Cerebellar cortex (tissue), 1 donor: Measurements from ENCODE around the gene PTGER2.

Experiments used
- DNase-seq: peaks from one replicate; pipeline ENCODE4 v3.0.0-alpha.2; 2015; ENCODE audit warnings: low spot score

Gene PTGER2

GRCh38 chr14:52339262-52339661 lies 25.1 kb downstream of the PTGER2 start:
- no peak for DNase-seq

DNA sequence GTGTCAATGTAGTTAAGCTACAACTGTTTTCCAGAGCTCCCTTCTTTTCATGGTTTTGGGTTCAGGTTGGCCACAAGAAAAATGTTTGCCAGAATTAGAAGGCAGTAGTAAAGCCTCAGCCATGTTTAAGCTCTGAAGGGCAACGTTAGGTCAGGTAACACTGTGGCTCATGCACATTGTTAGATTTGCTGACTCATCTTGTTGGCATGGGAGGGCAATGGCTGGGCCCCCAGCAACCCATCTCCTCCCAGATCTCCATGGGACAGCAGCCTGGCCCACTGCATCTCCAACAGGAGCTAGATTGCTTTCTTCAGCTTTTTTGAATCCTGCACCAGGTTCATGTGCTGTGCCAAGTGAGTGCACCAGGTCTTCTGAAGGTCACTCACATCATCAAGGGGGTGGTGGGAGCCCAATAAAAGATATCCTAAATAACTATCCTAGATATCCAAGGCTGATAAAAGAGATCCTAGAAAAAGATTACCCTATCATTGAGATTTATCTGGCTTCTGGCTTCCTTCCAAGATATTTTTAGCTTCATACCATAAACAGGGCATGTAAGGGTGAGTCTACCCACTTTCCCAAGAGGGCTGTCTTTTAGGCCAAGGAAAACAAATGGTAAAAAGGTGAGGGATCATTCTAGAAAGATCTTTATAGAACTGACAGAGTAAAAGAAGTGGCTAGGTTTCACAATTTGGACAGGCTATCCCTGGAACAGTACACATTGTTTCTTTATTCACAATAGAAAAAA lies 28.9 kb downstream of the PTGER2 start:
- DNase-seq: no peak

- DNase-seq: no peak
These were observed 32.7 kb downstream of the PTGER2 start for GRCh38 chr14:52346778-52347177.

- DNase-seq: no peak
These were observed 34.2 kb downstream of the PTGER2 start for GRCh38 chr14:52348279-52348678.

DNA sequence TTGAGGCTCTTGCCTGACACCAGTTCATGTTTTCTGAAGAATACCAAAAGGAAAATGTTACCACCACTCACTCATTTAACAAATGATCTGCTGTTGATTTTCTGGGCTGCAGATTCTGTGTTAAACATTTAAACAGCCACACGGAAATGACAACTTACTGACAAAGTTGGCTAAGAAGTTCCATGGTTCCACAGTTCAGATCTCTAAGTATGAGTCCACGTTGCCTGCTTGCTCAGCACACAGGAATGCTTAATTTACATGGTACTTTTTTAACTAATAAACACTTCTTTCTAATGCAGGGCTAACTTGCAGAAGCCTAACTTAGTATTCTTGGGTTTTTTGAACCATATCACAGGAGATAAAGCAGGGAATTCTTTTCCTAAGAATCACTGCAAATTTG lies 34.7 kb downstream of the PTGER2 start:
- DNase-seq: no peak

DNA sequence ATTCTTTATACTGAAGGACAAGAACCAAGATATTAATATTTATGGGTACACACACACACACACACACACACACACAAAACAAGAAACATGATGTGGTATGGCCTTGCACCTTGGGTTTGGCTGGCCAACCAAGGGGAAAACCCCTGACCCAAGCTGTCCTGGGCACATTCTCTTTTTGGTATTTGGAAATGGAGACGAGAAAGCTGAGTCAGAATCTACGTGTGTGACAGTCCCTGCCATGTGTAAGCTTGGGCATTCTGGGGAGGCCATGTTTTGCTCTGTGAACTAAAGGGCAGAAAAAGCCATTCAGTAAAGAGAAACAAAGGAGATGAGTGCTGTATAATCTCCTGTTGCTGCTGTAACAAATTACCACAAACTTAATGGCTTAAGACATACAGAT lies 35.6 kb downstream of the PTGER2 start:
- DNase-seq: no peak

GRCh38 chr14:52350445-52350844 lies 36.3 kb downstream of the PTGER2 start:
- no peak for DNase-seq

DNA sequence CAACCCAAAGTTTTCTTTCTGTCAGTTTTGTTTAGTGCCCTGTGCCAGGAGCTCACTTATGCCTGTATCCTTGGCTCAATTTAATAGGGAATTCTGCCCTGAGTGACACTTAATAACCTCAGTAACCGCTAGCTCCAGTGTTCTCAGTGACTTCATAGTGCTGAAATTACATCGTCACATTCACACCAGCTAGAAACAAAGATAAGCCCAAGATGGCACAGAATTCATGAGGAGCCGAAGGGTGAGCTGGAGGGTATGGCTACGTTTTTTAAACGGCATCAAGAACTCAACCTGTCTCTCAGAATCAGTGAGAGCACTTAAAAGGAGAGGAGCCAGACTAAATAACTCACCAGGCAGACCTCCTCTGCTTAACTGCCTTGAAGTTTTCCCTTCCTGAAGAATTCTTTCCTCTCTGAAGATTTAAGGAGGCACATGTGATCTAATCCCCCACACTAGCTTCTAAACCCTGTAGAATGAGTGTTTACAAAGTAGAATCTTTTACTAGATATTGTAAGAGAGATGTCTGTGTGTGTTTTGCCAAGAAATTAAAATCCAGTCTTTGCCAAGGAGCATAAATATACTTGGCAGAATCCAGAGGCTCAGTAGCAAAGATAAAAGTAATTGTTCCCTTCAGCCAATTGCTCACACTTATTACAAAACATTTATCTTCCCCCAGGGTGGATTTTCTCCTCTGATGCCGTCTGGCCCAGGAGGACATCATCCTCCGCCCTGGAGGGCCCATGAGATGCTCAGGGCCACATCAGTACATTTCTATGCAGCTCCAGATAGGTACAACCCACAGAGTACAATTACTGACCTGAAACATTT lies 37.3 kb downstream of the PTGER2 start:
- DNase-seq: peak; percentile 3

DNA sequence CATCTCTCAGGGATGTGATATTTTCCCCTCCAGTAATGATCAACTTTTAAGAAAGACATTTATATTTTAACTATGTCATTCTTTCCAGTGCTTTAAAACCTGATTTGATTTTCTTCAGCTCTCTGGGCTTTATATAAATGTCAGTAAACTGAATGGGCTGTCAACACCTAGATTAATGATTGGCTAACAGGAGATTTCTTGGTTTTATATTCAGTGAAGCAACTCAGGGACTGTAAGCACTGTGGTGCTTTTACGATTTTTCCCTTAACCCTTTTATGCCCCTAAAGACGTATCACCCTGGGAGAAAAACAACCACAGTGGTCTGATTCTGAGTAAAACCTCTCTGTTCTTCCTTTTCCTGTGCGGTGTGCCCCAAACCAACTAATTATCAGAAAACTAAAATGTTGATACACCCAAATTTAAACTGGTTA lies 38.0 kb downstream of the PTGER2 start:
- DNase-seq: no peak

DNA sequence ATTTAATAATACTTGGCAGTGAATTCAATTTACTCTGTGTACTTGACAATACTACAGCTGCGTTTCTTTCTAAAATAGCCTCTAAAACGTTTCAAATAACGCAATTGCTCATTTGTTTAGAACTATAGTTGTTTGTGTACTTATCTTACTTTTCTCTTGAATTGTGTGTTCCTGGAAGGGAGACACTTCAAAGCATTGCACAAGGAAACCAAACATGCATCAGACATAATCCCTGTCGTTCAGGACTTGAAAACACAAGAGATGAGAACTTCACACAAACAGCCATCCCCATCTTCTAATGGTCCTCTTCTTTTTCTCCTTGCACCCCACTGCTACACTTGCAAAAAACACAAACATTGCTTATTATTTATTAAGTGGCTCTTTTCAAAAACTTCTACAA lies 38.5 kb downstream of the PTGER2 start:
- DNase-seq: no peak

DNA sequence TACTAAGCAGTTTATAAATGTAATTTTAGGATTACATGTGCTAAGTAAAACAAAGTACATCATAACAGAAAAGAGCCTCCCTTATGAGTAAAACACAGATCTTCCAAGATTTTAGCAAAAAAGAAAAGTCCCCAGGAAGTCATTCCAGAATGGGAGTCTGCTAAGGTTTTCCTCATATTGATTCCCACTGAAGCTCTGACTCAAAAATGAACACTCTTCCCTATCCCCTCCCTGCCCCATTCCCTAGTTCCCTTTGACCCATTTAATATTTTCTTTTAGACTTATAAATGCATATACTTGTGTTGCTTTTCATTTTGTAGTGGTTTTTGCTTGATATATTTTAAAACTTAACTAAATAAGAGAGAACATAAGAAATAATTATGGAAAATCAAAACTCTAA lies 40.1 kb downstream of the PTGER2 start:
- DNase-seq: no peak

- DNase-seq: no peak
These were observed 40.9 kb downstream of the PTGER2 start for GRCh38 chr14:52355016-52355431.

DNA sequence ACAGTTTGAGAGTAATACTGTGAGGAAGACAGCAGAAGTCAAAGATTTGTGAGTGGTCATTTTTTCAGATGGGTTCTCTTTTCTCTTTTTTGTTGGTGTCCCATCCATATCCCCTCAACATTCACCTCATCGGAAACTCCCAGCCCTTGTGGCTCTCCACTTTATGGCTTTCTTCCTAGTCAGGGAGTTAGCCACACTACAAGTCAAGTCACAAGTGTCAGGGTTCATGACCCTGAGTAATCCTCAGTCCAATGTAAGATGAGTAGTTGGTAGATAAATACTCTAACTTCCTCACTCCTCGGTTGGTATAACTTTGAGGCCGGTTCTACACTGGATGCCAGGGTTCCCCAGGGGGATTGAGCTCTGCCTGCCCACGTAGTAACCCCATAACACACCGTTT lies 41.4 kb downstream of the PTGER2 start:
- no peak for DNase-seq

DNA sequence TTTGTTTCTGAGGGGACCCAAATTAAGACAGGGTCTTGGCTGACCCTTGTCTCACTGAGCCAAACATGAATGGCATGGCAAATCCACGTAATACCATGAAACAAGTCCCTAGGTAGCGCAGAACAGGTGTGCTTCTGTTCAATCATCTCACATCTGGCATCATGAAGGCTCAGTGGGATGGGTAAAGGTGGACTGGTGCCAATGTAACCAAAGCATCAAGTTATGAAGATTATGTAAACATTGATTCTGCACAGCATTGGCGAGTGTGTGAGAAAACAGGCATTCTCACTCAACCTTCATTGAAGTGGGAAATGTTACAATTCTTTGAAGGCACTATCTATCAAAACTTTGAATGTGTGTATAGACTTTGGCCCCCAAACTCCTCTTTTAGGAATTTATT lies 41.9 kb downstream of the PTGER2 start:
- DNase-seq: no peak

- no peak for DNase-seq
These were observed 46.7 kb downstream of the PTGER2 start for GRCh38 chr14:52360831-52361230.

- no peak for DNase-seq
These were observed 49.1 kb downstream of the PTGER2 start for GRCh38 chr14:52363041-52363704.

- DNase-seq: no peak
These were observed 49.8 kb downstream of the PTGER2 start for GRCh38 chr14:52363961-52364360.

- no peak for DNase-seq
These were observed 51.0 kb downstream of the PTGER2 start for GRCh38 chr14:52365071-52365470.

- DNase-seq: no peak
These were observed 52.7 kb downstream of the PTGER2 start for GRCh38 chr14:52366796-52367315.

- no peak for DNase-seq
These were observed 55.2 kb downstream of the PTGER2 start for GRCh38 chr14:52369305-52369801.

- no peak for DNase-seq
These were observed 56.4 kb downstream of the PTGER2 start for GRCh38 chr14:52370406-52370935.

DNA sequence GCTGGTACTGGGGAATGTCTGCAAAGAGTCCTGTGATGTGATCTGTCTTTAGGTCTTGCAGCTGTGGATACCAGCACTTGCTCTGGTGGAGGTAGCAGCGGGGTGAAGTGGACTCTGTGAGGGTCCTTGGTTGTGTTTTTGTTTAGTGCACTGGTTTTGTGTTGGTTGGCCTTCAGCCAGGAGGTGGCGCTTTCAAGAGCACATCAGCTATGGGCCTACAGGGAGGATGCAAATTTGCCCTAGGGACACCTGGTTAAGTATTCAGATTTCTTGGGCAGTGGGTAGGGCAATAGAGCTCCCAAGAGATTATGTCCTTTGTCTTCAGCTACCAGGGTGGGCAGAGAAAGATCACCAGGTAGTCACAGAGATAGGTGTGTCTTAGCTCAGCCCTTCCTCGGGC lies 63.8 kb downstream of the PTGER2 start:
- no peak for DNase-seq
